Uterus (tissue), 2 donors: ENCODE results near the gene WDR88.

ENCODE experiments used
- POLR2A ChIP-seq, 2 donors: fragments of 450-650 bp; IDR thresholded peaks; one replicate each; pipeline ENCODE4 v1.6.1; 2016; ENCODE audit warnings: antibody characterized with exemption in 2 of 2, mild to moderate bottlenecking in 1 of 2, moderate library complexity in 1 of 2
- TF ChIP-seq, protein P1 (sequence below), 4 experiments: fragments of 200-600 bp in 2 of 4; fragments of 450-650 bp in 2 of 4; sonication (generic) in 2 of 4; IDR thresholded peaks; one replicate each; pipeline ENCODE4 v1.5.1; 2016 to 2019; ENCODE audit warnings: antibody characterized with exemption in 4 of 4, mild to moderate bottlenecking in 2 of 4, moderate library complexity in 1 of 4

- TF ChIP-seq, protein P1, sequence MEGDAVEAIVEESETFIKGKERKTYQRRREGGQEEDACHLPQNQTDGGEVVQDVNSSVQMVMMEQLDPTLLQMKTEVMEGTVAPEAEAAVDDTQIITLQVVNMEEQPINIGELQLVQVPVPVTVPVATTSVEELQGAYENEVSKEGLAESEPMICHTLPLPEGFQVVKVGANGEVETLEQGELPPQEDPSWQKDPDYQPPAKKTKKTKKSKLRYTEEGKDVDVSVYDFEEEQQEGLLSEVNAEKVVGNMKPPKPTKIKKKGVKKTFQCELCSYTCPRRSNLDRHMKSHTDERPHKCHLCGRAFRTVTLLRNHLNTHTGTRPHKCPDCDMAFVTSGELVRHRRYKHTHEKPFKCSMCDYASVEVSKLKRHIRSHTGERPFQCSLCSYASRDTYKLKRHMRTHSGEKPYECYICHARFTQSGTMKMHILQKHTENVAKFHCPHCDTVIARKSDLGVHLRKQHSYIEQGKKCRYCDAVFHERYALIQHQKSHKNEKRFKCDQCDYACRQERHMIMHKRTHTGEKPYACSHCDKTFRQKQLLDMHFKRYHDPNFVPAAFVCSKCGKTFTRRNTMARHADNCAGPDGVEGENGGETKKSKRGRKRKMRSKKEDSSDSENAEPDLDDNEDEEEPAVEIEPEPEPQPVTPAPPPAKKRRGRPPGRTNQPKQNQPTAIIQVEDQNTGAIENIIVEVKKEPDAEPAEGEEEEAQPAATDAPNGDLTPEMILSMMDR (IDR thresholded peaks at IDR 0.05), result no peak
- no peak for TF ChIP-seq POLR2A (IDR thresholded peaks at IDR 0.05)
Measured at GRCh38 chr19:33197591-33198000, 65.7 kb downstream of the WDR88 start.
